GM12865 (cell line): ENCODE data around the gene CNGA1.
A peak's percentile ranks its signal among the peaks of the same experiment; 100 is the strongest.

Experiments used
- DNase-seq: peaks from one replicate; pipeline ENCODE4 v3.0.0; 2010; ENCODE audit warnings: low read depth
- H3K4me3 ChIP-seq: 2 replicates; pipeline ENCODE4 v1.5.1; 2011; ENCODE audit warnings: mild to moderate bottlenecking, low read depth, low read length, control low read depth
- CTCF ChIP-seq: IDR thresholded peaks from 2 replicates; pipeline ENCODE4 v1.5.1; 2011; ENCODE audit warnings: low read length, control low read depth, low read depth, inconsistent platforms; ENCODE audit not compliant: insufficient read depth; ENCODE audit errors: missing control alignments

CNGA1 gene

GRCh38 chr4:47945930-47946726, 70.4 kb downstream of the CNGA1 start:
- no peak overlapping the region for H3K4me3 ChIP-seq
- no peak for DNase-seq
- TF ChIP-seq CTCF, result peak; percentile 5

DNA sequence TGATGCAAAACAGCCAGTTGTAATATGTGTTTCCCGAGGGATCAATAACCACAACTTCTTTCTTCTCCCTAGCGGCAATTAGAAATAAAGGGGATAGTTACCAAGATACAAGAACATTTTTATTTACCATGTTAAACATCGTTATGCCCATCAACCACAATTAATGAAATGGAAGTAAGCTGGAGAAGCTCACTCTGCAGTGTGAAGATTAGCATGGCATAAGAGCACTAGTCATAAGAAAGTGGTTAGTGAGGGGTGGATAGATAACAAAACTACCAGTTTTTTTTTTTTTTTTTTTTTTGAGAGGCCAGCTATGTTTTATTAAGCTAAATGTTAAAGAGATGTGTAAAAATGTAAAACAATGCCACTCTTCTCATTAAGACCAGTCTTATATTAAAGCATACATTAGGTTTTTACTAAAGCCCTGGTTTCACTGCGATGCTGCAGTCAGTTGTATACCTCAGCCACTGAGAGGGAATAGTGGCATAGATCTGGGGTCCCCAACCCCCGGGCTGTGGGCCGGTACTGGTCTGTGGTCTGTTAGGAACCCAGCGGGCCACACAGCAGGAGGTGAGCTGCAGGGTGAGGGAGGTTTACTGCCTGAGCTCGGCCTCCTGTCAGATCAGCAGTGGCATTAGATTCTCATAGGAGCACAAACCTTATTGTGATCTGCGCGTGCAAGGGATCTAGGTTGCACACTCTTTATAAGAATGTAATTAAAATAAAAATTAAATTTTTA, 74.2 kb downstream of the CNGA1 start:
- DNase-seq, result no peak
- no peak for TF ChIP-seq CTCF

DNA sequence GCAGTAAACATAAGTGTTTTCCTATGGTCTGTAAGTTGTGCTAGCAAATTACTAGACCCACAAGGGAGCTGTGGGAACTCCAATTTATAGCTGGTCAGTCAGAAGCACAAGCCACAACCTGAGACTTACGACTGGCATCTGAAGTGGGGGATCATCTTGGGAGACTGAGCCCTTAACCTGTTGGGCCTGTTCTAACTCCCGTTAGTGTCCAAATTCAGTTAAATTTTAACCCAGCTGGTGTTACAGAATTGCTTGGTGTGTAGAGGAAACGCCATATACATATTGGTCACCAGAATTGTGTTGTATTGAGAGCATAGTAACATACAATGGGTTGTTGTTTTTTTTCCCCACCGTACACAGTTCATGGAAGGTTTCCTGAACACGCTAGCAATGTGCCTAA, 77.0 kb downstream of the CNGA1 start:
- TF ChIP-seq CTCF, result no peak
- no peak overlapping the region for H3K4me3 ChIP-seq
- no peak for DNase-seq

More for the DNA sequence above, 74.2 kb downstream of the CNGA1 start:
- H3K4me3 ChIP-seq, result no peak overlapping the region

DNA sequence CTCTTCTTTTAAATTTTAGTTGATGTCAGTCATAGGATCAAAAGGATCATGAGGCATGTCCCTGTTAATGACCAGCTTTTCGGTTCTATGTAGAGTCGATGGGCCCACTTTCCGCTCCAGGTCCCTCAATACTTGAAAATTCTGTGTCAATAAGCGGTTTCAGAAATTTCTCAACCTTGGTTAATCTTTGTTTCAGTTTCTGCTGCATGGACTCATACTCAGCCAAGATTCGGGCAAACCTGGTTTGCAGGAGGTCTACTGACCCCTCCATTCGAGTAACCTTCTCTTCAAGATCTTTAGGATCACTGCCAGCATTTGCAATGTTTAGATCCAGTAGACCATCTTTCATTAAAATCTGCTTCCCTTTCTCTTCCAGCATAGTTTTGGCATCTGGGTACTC, 80.1 kb downstream of the CNGA1 start:
- no peak for DNase-seq
- H3K4me3 ChIP-seq, result no peak overlapping the region
- no peak for TF ChIP-seq CTCF

DNA sequence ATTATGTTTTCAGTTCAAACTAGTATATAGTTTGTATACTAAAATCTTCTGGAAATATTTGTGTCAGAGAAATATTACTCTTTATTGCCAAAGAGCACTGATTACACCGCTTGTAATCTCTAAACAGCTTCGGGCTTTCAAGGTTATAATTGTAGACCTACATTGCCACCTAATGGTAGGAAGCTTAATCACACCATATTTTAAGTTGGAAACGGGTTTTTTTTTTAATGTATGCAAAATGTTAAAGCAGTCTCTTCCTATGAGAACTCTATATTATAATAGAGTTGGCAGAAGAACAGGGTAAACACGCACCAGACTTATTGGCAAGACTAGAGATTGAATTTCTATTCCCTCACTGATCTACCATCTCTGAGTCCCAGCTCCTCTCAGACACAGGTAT, 82.6 kb downstream of the CNGA1 start:
- TF ChIP-seq CTCF, result peak; percentile 52
- H3K4me3 ChIP-seq, result no peak overlapping the region
- DNase-seq, result peak; percentile 51

DNA sequence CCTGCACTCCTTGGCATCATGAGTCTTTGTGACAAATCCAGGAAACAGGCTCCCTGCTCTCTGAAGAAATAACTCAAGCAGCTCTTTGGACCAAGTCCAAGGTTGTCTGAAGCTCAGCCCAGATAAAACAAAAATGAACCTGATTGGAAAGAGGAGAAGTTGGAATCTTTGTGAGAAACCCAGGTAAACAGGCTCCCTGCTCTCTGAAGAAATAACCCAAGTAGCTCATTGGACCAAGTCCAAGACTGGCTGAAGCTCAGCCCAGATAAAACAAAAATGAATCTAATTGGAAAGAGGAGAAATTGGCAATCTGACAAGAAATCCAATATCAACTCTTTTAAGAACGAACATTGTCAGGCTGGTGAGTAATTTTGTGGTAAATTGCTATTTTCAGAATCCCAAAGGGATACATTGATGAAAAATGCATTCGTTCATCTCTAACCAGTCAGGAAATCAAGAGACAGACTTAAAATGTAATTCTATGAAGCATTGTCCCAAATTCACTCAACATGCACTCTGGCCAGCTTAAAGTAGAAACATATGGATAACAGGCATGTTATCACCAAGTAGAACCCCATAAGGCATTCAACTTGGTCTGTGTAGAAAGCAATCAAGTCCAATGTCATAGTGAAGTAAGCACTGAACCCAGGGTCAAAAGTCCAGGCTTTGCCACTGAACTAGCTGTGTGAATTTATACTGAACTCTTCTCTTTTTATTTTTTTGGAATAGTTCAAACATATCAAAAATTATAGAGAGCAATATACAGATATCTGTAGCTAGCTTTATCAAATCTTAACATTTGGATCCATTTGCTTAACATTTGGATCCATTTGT, 85.3 kb downstream of the CNGA1 start:
- no peak for DNase-seq
- no peak overlapping the region for H3K4me3 ChIP-seq
- no peak for TF ChIP-seq CTCF
